Upper lobe of right lung (tissue), 1 donor: ENCODE results near the gene LAMA4. TPM values are rescaled to one million over a fixed set of nuclear protein-coding genes. Genes with fewer than 3 reads are reported as not detected.
"Not testable (repeated sequence)": the region's sequence is repeated elsewhere in the genome, so short reads cannot be mapped to it uniquely, and the experiment has no call there.

Experiments used
- ATAC-seq: fragments of 200-7000 bp; cut with Tn5 transposase; one replicate; pipeline ENCODE4 v1.9.1; 2020; ENCODE audit warnings: mild to moderate bottlenecking, moderate library complexity
- DNase-seq: peaks from one replicate; pipeline ENCODE4 v3.0.0-alpha.2; 2020
- H3K27ac ChIP-seq: fragments of 200-600 bp; one replicate; pipeline ENCODE4 v1.8.0; 2022
- H3K27me3 ChIP-seq: fragments of 200-600 bp; one replicate; pipeline ENCODE4 v1.8.0; 2022; ENCODE audit warnings: mild to moderate bottlenecking
- H3K36me3 ChIP-seq: fragments of 200-600 bp; one replicate; pipeline ENCODE4 v1.8.0; 2022
- H3K4me1 ChIP-seq: fragments of 200-600 bp; one replicate; pipeline ENCODE4 v1.8.0; 2022
- H3K4me3 ChIP-seq: fragments of 200-600 bp; one replicate; pipeline ENCODE4 v1.8.0; 2022; ENCODE audit warnings: mild to moderate bottlenecking
- H3K9me3 ChIP-seq: fragments of 200-600 bp; one replicate; pipeline ENCODE4 v1.8.0; 2022
- intact Hi-C: fragments of 100-400 bp; cut with DNase I; formaldehyde crosslinking; loops from one replicate; pipeline ENCODE4 v1.11.0; 2022
- total RNA-seq: library from RNA; stranded (reverse); fragmentation: NEBNext Ultra II Directional; extraction: Animal tissue kit (Norgen Biotek cat#: 25700); gene quantifications from one replicate; pipeline ENCODE4 v1.2.1, GENCODE V29; 2021
- TF ChIP-seq, protein P1 (sequence below): fragments of 200-600 bp; IDR thresholded peaks from one replicate; pipeline ENCODE4 v1.8.0; 2022; ENCODE audit warnings: antibody characterized with exemption
- donor health status: DM: no; HTN: yes; CAD: no; lungs with severe emphysema.

Gene LAMA4
- total RNA-seq, 1 donor from 2014 or later: 134 TPM

DNA sequence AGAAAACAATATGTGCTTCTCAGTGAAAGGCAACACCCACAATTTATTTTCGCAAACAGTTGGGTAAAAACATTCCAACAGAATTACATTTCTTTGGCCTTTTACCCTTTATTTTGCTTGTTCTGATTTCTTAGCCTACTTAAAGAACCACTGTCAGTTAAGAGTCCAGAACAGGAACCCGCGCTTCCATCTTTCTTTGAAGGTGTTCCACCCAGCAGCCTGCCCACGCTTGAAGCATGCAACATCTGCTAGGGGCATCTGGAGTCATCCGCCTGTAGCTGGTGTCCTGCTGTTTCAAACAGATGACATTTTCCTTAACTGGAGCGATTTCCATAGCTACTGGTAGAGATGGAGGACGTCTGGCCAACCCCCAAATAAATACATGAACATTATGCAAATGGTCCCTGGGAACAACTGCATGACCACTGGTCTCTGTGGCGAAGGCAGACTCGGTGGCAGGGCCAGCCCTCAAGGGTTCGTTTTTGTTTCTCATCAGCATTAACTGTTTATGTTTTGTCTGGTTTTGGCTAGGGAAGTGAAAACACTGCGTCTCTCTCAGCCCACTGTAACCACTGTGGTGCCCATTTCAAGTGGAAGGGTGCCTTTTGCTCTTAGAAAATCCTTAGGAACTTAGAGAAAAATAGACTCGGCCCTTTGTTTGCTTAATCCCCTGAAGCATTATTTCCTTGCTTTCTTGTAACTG is 51.6 kb downstream of the LAMA4 start:
- no peaks in the 10 kb centered on the region for H3K9me3 ChIP-seq
- intact Hi-C loops: no loop called here
- TF ChIP-seq, protein P1, sequence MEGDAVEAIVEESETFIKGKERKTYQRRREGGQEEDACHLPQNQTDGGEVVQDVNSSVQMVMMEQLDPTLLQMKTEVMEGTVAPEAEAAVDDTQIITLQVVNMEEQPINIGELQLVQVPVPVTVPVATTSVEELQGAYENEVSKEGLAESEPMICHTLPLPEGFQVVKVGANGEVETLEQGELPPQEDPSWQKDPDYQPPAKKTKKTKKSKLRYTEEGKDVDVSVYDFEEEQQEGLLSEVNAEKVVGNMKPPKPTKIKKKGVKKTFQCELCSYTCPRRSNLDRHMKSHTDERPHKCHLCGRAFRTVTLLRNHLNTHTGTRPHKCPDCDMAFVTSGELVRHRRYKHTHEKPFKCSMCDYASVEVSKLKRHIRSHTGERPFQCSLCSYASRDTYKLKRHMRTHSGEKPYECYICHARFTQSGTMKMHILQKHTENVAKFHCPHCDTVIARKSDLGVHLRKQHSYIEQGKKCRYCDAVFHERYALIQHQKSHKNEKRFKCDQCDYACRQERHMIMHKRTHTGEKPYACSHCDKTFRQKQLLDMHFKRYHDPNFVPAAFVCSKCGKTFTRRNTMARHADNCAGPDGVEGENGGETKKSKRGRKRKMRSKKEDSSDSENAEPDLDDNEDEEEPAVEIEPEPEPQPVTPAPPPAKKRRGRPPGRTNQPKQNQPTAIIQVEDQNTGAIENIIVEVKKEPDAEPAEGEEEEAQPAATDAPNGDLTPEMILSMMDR: no peak
- H3K27me3 ChIP-seq: no peaks in the 10 kb centered on the region
- DNase-seq (no peak), ATAC-seq (no peak)
- peak overlapping the region; percentile 59 for H3K27ac ChIP-seq
- no peak overlapping the region for H3K4me3 ChIP-seq
- peaks cover 6% of the 10 kb centered on the region for H3K36me3 ChIP-seq
- peaks cover 49% of the 10 kb centered on the region for H3K4me1 ChIP-seq

DNA sequence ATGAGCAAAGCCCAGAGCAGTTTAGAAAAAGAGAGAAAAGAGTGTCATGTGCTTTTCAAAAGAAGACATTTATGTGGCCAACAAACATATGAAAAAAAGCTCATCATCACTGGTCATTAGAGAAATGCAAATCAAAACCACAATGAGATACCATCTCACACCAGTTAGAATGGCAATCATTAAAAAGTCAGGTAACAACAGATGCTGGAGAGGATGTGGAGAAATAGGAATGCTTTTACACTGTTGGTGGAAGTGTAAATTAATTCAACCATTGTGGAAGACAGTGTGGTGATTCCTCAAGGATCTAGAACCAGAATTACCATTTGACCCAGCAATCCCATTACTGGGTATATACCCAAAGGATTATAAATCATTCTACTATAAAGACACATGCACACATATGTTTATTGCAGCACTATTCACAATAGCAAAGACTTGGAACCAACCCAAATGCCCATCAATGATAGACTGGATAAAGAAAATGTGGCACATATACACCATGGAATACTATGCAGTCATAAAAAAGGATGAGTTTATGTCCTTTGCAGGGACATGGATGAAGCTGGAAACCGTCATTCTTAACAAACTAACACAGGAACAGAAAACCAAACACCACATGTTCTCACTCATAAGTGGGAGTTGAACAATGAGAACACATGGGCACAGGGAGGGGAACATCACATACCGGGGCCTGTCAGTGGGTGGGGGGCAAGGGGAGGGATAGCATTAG is 54.0 kb downstream of the LAMA4 start:
- H3K9me3 ChIP-seq, H3K36me3 ChIP-seq, DNase-seq, H3K27ac ChIP-seq, H3K4me3 ChIP-seq, H3K27me3 ChIP-seq, intact Hi-C loops, ATAC-seq: not testable (repeated sequence)
- peaks cover 39% of the 10 kb centered on the region for H3K4me1 ChIP-seq

DNA sequence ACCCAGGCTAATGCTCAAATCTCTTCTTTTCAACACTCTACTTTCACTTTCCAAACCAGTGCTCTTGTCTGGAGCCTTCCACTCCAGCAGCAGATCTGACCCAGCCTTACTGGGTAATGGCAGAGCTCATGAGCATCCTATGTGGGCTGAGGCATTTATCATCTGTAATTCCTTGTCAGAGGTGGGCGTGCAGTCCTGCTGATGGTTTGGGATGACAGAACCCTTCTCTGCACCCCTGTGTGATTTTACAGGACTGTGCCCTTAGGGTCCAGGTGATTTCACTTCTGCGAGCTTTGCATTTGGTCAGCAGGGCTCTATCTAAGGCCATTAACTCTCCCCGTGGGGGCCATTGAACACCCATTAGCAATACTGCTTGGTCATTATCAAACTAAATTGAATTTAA is 55.4 kb downstream of the LAMA4 start:
- intact Hi-C loops: no loop called here
- peaks cover 26% of the 10 kb centered on the region for H3K4me1 ChIP-seq
- H3K36me3 ChIP-seq: peaks cover 6% of the 10 kb centered on the region
- ATAC-seq (no peak), DNase-seq (no peak)
- H3K9me3 ChIP-seq: no peaks in the 10 kb centered on the region
- H3K27ac ChIP-seq: no peak overlapping the region
- TF ChIP-seq, protein P1: no peak
- no peaks in the 10 kb centered on the region for H3K27me3 ChIP-seq
- H3K4me3 ChIP-seq: no peak overlapping the region

DNA sequence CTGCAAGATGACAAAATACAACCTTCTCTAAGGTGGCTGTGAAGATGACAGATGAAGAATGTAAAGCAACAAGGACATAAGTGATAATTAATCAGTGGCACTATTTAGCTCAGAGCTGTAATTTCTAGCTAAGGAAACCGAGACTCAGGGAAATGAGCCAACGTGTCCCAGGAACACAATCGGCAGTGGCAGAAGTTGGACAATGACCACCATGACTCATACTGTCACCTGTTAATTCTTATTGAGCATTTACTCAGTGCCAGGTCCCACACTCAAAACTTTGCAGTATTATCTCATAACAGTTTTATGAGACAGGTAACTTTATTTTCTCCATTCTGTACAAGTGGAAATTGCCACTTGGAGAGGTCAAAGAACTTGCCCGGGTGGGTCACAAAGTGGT is 55.8 kb downstream of the LAMA4 start:
- ATAC-seq (no peak), DNase-seq (no peak)
- no peaks in the 10 kb centered on the region for H3K27me3 ChIP-seq
- H3K4me1 ChIP-seq: peaks cover 22% of the 10 kb centered on the region
- H3K9me3 ChIP-seq: no peaks in the 10 kb centered on the region
- no peak overlapping the region for H3K4me3 ChIP-seq
- no peak overlapping the region for H3K27ac ChIP-seq
- intact Hi-C loops: no loop called here
- TF ChIP-seq, protein P1: no peak
- H3K36me3 ChIP-seq: peaks cover 6% of the 10 kb centered on the region

DNA sequence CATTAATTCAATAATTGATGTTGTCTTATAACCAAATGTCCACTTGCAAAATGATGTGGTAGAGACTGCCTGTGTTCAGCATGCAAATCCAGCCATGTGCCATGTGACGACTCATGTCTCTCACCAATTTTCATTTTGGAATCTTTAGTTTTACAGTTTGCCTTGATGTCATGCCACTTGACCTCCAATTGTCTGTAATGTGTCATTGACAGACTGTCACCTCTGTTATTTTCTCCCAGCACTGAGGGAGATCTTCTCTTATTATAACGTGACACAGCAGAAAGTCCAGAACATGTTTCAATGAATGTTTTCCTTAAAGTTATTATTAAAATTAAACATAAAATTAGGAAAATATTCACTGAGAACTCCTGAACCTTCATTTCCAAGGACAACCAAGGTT is 56.7 kb downstream of the LAMA4 start:
- H3K27me3 ChIP-seq: no peaks in the 10 kb centered on the region
- TF ChIP-seq, protein P1: no peak
- peaks cover 13% of the 10 kb centered on the region for H3K4me1 ChIP-seq
- no peak overlapping the region for H3K27ac ChIP-seq
- no peak overlapping the region for H3K4me3 ChIP-seq
- no peaks in the 10 kb centered on the region for H3K9me3 ChIP-seq
- no peak for ATAC-seq
- intact Hi-C loops: no loop called here
- peaks cover 6% of the 10 kb centered on the region for H3K36me3 ChIP-seq
- no peak for DNase-seq

DNA sequence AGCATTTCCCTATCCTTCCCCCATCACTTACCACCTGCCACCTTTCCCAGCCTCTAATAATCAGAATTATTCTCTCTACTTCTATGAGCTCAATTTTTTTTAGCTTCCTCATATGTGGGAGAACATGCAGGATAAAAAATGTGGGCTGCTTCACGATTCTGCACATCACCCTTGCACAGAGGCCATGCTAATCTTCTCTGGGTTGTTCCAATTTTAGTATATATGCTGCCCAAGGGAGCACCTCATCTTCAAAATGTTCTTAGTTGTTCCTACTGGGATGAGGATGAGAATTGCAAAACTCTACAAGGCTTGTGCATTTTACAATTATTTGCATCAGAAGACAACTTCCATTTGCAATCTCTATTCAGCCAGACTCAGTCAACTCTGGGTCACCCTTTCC is 58.1 kb downstream of the LAMA4 start:
- TF ChIP-seq, protein P1: no peak
- Histone ChIP-seq H3K4me3 (no peak overlapping the region), H3K4me1 (peaks cover 4% of the 10 kb centered on the region), H3K27ac (no peak overlapping the region), H3K27me3 (no peaks in the 10 kb centered on the region), H3K9me3 (no peaks in the 10 kb centered on the region), H3K36me3 (peaks cover 2% of the 10 kb centered on the region)
- no peak for ATAC-seq
- no peak for DNase-seq
- intact Hi-C loops: no loop called here
